Right atrium auricular region (tissue), 2 donors: ENCODE measurements around the gene C11orf68. TPM values are rescaled to one million over a fixed set of nuclear protein-coding genes. Genes with fewer than 3 reads are reported as not detected.

Experiments used
- DNase-seq: peaks from one replicate; pipeline ENCODE4 v3.0.0-alpha.2; 2019; ENCODE audit warnings: low spot score
- H3K27ac ChIP-seq, 2 donors: fragments of 200-600 bp; sonication (generic); 1 replicate in 1 of 2; 2 replicates in 1 of 2; pipeline ENCODE4 v1.5.1; 2016 to 2019
- H3K27me3 ChIP-seq, 2 donors: fragments of 200-600 bp; sonication (generic); one replicate each; pipeline versions ENCODE4 v1.5.1 to v1.6.0; 2017 to 2019
- H3K36me3 ChIP-seq: fragments of 200-600 bp; sonication (generic); one replicate; pipeline ENCODE4 v1.5.1; 2016
- H3K4me1 ChIP-seq, 2 donors: fragments of 200-600 bp; sonication (generic); one replicate each; pipeline versions ENCODE4 v1.5.1 to v1.6.0; 2017 to 2019
- H3K4me3 ChIP-seq, 2 donors: fragments of 200-600 bp; sonication (generic); 1 replicate in 1 of 2; 2 replicates in 1 of 2; pipeline ENCODE4 v1.5.1; 2017 to 2019; ENCODE audit warnings: mild to moderate bottlenecking in 1 of 2, moderate library complexity in 1 of 2
- H3K9me3 ChIP-seq, 2 donors: fragments of 200-600 bp; sonication (generic); one replicate each; pipeline ENCODE4 v1.5.1; 2019
- CTCF ChIP-seq, 2 donors: fragments of 200-600 bp; sonication (generic); IDR thresholded peaks; one replicate each; pipeline ENCODE4 v1.5.1; 2019; ENCODE audit warnings: antibody characterized with exemption in 2 of 2
- total RNA-seq, 2 donors: library from RNA; depleted of rRNA; stranded (reverse); fragments of >200 nt; gene quantifications; one replicate each; pipeline ENCODE4 v1.1.0, GENCODE V29; 2016

Gene C11orf68
- total RNA-seq, 2 donors from 2014 or later: 13.9 to 23.5 TPM

GRCh38 chr11:65945941-65946558 lies 27.2 kb upstream of the C11orf68 start:
- no peak for DNase-seq
- Histone ChIP-seq H3K27ac (no peak overlapping the region), H3K36me3 (no peaks in the 10 kb centered on the region), H3K4me3 (no peak overlapping the region), H3K4me1 (no peaks in the 10 kb centered on the region), H3K9me3 (no peaks in the 10 kb centered on the region), H3K27me3 (no peaks in the 10 kb centered on the region)
- TF ChIP-seq CTCF (IDR thresholded peaks at IDR 0.05): no peak

GRCh38 chr11:65945430-65945911 lies 26.6 kb upstream of the C11orf68 start, which contains the start of gene TSGA10IP:
Gene TSGA10IP (plus strand): TSS chr11:65945480. CDS start chr11:65945676, 196 bp downstream.
- no peak for DNase-seq
- Histone ChIP-seq H3K4me1 (no peaks in the 10 kb centered on the region), H3K4me3 (no peak within 1 kb of the TSS), H3K27me3 (no peaks in the 10 kb centered on the region), H3K36me3 (no peaks in the 10 kb centered on the region), H3K27ac (no peak within 1 kb of the TSS), H3K9me3 (no peaks in the 10 kb centered on the region)
- TF ChIP-seq CTCF (IDR thresholded peaks at IDR 0.05): no peak

- no peak for DNase-seq
- Histone ChIP-seq H3K4me1 (no peaks in the 10 kb centered on the region), H3K36me3 (no peaks in the 10 kb centered on the region), H3K9me3 (no peaks in the 10 kb centered on the region), H3K27me3 (no peaks in the 10 kb centered on the region), H3K4me3 (no peak overlapping the region), H3K27ac (no peak overlapping the region)
- TF ChIP-seq CTCF (IDR thresholded peaks at IDR 0.05): no peak
Measured at GRCh38 chr11:65944767-65945166, 25.9 kb upstream of the C11orf68 start.

GRCh38 chr11:65944191-65944590 lies 25.3 kb upstream of the C11orf68 start:
- Histone ChIP-seq H3K27me3 (no peaks in the 10 kb centered on the region), H3K36me3 (no peaks in the 10 kb centered on the region), H3K4me3 (no peak overlapping the region), H3K27ac (no peak overlapping the region), H3K4me1 (no peaks in the 10 kb centered on the region), H3K9me3 (no peaks in the 10 kb centered on the region)
- no peak for TF ChIP-seq CTCF (IDR thresholded peaks at IDR 0.05)
- DNase-seq: no peak

GRCh38 chr11:65942531-65942930 lies 23.7 kb upstream of the C11orf68 start:
- Histone ChIP-seq H3K4me1 (no peaks in the 10 kb centered on the region), H3K9me3 (no peaks in the 10 kb centered on the region), H3K36me3 (no peaks in the 10 kb centered on the region), H3K27me3 (no peaks in the 10 kb centered on the region), H3K27ac (no peak overlapping the region), H3K4me3 (no peak overlapping the region)
- no peak for TF ChIP-seq CTCF (IDR thresholded peaks at IDR 0.05)
- DNase-seq: no peak
